GM23338 (cell line): Measurements from ENCODE around the gene CHST11. TPM values are rescaled to one million over a fixed set of nuclear protein-coding genes. Genes with fewer than 3 reads are reported as not detected.

Experiments used
- CREB1 ChIP-seq: fragments of 250-450 bp; sonication (Bioruptor Pico); IDR thresholded peaks from 2 replicates; pipeline ENCODE4 v1.5.0; 2020; ENCODE audit warnings: low read depth, mild to moderate bottlenecking, moderate library complexity
- EZH2 ChIP-seq: fragments of 200-600 bp; sonication (generic); IDR thresholded peaks from one replicate; pipeline ENCODE4 v1.8.0; 2017; ENCODE audit warnings: antibody characterized with exemption, mild to moderate bottlenecking, low read depth; ENCODE audit not compliant: unreplicated experiment
- NANOG ChIP-seq: IDR thresholded peaks from 2 replicates; pipeline ENCODE4 v1.6.1; 2016; ENCODE audit warnings: antibody characterized with exemption, borderline replicate concordance
- ZNF331 ChIP-seq: fragments of 250-450 bp; sonication (Bioruptor Pico); IDR thresholded peaks from 2 replicates; pipeline ENCODE4 v1.5.0; 2020; ENCODE audit warnings: low read depth, mild to moderate bottlenecking, moderate library complexity
- polyA plus RNA-seq: library from polyadenylated mRNA; unstranded; fragments of >200 nt; fragmentation: Nextera tagmentation; extraction: Ambion mirVana; gene quantifications from 2 replicates; pipeline ENCODE4 v1.2.1, GENCODE V29; 2016
- total RNA-seq: library from RNA; depleted of rRNA; stranded (reverse); fragments of >200 nt; shearing (Covaris generic); gene quantifications from 2 replicates; pipeline ENCODE4 v1.2.3, GENCODE V29; 2014
- TF ChIP-seq, protein P1 (sequence below): fragments of 250-450 bp; sonication (Bioruptor Pico); IDR thresholded peaks from 2 replicates; pipeline ENCODE4 v1.5.0; 2020; ENCODE audit warnings: mild to moderate bottlenecking, moderate library complexity
- TF ChIP-seq, protein P2 (sequence below): IDR thresholded peaks from 2 replicates; pipeline ENCODE4 v1.6.1; 2016; ENCODE audit warnings: antibody characterized with exemption
- TF ChIP-seq, protein P3 (sequence below): IDR thresholded peaks from one replicate; pipeline ENCODE4 v1.6.1; 2018; ENCODE audit warnings: antibody characterized with exemption; ENCODE audit not compliant: unreplicated experiment

CHST11 gene
- total and polyA plus RNA-seq, 2 experiments from 2014 or later = 7.7 to 25.7 TPM

DNA sequence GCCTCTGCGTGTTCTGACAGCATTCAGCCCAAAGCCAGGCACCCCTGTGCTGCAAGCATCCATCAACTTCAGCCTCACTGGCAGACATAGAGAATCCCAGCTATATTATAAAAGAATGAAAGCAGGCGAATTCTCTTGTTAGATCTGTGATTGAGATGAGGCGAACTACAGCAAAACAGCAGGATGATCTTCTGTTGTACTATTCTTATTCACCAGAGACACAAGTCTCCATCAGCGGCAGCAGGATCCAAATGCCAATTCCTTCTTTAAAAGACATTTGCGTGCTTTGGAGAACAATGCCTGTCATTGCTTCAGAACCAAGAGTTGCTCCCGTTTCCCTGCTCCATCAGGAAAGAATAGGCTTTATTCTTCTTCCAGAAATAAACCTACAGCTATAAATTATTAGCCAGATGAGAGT lies 312.4 kb downstream of the CHST11 start (continued):
- TF ChIP-seq, protein P1, sequence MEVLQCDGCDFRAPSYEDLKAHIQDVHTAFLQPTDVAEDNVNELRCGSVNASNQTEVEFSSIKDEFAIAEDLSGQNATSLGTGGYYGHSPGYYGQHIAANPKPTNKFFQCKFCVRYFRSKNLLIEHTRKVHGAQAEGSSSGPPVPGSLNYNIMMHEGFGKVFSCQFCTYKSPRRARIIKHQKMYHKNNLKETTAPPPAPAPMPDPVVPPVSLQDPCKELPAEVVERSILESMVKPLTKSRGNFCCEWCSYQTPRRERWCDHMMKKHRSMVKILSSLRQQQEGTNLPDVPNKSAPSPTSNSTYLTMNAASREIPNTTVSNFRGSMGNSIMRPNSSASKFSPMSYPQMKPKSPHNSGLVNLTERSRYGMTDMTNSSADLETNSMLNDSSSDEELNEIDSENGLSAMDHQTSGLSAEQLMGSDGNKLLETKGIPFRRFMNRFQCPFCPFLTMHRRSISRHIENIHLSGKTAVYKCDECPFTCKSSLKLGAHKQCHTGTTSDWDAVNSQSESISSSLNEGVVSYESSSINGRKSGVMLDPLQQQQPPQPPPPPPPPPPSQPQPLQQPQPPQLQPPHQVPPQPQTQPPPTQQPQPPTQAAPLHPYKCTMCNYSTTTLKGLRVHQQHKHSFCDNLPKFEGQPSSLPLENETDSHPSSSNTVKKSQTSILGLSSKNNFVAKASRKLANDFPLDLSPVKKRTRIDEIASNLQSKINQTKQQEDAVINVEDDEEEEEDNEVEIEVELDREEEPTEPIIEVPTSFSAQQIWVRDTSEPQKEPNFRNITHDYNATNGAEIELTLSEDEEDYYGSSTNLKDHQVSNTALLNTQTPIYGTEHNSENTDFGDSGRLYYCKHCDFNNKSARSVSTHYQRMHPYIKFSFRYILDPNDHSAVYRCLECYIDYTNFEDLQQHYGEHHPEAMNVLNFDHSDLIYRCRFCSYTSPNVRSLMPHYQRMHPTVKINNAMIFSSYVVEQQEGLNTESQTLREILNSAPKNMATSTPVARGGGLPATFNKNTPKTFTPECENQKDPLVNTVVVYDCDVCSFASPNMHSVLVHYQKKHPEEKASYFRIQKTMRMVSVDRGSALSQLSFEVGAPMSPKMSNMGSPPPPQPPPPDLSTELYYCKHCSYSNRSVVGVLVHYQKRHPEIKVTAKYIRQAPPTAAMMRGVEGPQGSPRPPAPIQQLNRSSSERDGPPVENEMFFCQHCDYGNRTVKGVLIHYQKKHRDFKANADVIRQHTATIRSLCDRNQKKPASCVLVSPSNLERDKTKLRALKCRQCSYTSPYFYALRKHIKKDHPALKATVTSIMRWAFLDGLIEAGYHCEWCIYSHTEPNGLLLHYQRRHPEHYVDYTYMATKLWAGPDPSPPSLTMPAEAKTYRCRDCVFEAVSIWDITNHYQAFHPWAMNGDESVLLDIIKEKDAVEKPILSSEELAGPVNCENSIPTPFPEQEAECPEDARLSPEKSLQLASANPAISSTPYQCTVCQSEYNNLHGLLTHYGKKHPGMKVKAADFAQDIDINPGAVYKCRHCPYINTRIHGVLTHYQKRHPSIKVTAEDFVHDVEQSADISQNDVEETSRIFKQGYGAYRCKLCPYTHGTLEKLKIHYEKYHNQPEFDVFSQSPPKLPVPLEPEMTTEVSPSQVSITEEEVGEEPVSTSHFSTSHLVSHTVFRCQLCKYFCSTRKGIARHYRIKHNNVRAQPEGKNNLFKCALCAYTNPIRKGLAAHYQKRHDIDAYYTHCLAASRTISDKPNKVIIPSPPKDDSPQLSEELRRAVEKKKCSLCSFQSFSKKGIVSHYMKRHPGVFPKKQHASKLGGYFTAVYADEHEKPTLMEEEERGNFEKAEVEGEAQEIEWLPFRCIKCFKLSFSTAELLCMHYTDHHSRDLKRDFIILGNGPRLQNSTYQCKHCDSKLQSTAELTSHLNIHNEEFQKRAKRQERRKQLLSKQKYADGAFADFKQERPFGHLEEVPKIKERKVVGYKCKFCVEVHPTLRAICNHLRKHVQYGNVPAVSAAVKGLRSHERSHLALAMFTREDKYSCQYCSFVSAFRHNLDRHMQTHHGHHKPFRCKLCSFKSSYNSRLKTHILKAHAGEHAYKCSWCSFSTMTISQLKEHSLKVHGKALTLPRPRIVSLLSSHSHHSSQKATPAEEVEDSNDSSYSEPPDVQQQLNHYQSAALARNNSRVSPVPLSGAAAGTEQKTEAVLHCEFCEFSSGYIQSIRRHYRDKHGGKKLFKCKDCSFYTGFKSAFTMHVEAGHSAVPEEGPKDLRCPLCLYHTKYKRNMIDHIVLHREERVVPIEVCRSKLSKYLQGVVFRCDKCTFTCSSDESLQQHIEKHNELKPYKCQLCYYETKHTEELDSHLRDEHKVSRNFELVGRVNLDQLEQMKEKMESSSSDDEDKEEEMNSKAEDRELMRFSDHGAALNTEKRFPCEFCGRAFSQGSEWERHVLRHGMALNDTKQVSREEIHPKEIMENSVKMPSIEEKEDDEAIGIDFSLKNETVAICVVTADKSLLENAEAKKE (CRISPR knock-in tag) = no peak
- no peak for TF ChIP-seq NANOG
- TF ChIP-seq, protein P2, sequence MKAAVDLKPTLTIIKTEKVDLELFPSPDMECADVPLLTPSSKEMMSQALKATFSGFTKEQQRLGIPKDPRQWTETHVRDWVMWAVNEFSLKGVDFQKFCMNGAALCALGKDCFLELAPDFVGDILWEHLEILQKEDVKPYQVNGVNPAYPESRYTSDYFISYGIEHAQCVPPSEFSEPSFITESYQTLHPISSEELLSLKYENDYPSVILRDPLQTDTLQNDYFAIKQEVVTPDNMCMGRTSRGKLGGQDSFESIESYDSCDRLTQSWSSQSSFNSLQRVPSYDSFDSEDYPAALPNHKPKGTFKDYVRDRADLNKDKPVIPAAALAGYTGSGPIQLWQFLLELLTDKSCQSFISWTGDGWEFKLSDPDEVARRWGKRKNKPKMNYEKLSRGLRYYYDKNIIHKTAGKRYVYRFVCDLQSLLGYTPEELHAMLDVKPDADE = no peak
- TF ChIP-seq ZNF331 (CRISPR knock-in tag) = no peak
- no peak for TF ChIP-seq EZH2
- TF ChIP-seq CREB1 (CRISPR knock-in tag) = no peak
- TF ChIP-seq, protein P3, sequence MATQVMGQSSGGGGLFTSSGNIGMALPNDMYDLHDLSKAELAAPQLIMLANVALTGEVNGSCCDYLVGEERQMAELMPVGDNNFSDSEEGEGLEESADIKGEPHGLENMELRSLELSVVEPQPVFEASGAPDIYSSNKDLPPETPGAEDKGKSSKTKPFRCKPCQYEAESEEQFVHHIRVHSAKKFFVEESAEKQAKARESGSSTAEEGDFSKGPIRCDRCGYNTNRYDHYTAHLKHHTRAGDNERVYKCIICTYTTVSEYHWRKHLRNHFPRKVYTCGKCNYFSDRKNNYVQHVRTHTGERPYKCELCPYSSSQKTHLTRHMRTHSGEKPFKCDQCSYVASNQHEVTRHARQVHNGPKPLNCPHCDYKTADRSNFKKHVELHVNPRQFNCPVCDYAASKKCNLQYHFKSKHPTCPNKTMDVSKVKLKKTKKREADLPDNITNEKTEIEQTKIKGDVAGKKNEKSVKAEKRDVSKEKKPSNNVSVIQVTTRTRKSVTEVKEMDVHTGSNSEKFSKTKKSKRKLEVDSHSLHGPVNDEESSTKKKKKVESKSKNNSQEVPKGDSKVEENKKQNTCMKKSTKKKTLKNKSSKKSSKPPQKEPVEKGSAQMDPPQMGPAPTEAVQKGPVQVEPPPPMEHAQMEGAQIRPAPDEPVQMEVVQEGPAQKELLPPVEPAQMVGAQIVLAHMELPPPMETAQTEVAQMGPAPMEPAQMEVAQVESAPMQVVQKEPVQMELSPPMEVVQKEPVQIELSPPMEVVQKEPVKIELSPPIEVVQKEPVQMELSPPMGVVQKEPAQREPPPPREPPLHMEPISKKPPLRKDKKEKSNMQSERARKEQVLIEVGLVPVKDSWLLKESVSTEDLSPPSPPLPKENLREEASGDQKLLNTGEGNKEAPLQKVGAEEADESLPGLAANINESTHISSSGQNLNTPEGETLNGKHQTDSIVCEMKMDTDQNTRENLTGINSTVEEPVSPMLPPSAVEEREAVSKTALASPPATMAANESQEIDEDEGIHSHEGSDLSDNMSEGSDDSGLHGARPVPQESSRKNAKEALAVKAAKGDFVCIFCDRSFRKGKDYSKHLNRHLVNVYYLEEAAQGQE = no peak
